GM21786 (cell line): ENCODE data around the gene ACACB.
"Not testable (repeated sequence)": the region's sequence is repeated elsewhere in the genome, so short reads cannot be mapped to it uniquely, and the experiment has no call there.

ENCODE experiments used
- ATAC-seq: cut with Tn5 transposase; IDR thresholded peaks from one replicate; pipeline ENCODE4 v1.9.1; 2021; ENCODE audit not compliant: unreplicated experiment

The ACACB gene

GRCh38 chr12:109170324-109170723 lies 53.9 kb downstream of the ACACB start:
- no peak for ATAC-seq

GRCh38 chr12:109172787-109173186 lies 56.4 kb downstream of the ACACB start:
- not testable (repeated sequence) for ATAC-seq

GRCh38 chr12:109173443-109174240 lies 57.3 kb downstream of the ACACB start:
- ATAC-seq: no peak

GRCh38 chr12:109174468-109174867 lies 58.1 kb downstream of the ACACB start:
- no peak for ATAC-seq

- no peak for ATAC-seq
Observed at GRCh38 chr12:109178532-109178931, 62.1 kb downstream of the ACACB start.

- no peak for ATAC-seq
Observed at GRCh38 chr12:109179927-109180326, 63.5 kb downstream of the ACACB start.

- ATAC-seq: no peak
Observed at GRCh38 chr12:109182041-109182839, 65.9 kb downstream of the ACACB start.

GRCh38 chr12:109185441-109185840 lies 69.1 kb downstream of the ACACB start:
- ATAC-seq: no peak

GRCh38 chr12:109186993-109187653 lies 70.7 kb downstream of the ACACB start:
- no peak for ATAC-seq

- ATAC-seq: no peak
Observed at GRCh38 chr12:109188108-109188712, 71.8 kb downstream of the ACACB start.

- no peak for ATAC-seq
Observed at GRCh38 chr12:109189291-109189690, 72.9 kb downstream of the ACACB start.

GRCh38 chr12:109191621-109192250 lies 75.3 kb downstream of the ACACB start:
- ATAC-seq: no peak

GRCh38 chr12:109192358-109192757 lies 76.0 kb downstream of the ACACB start:
- ATAC-seq: no peak

- ATAC-seq: no peak
Observed at GRCh38 chr12:109193896-109194295, 77.5 kb downstream of the ACACB start.

- no peak for ATAC-seq
Observed at GRCh38 chr12:109196332-109196731, 79.9 kb downstream of the ACACB start.

GRCh38 chr12:109197327-109197726 lies 80.9 kb downstream of the ACACB start:
- no peak for ATAC-seq

- no peak for ATAC-seq
Observed at GRCh38 chr12:109199324-109199723, 82.9 kb downstream of the ACACB start.

- ATAC-seq: no peak
Observed at GRCh38 chr12:109200825-109201495, 84.6 kb downstream of the ACACB start.

- ATAC-seq: no peak
Observed at GRCh38 chr12:109201496-109201885, 85.1 kb downstream of the ACACB start.

GRCh38 chr12:109202770-109203169 lies 86.4 kb downstream of the ACACB start:
- no peak for ATAC-seq
